DND-41 (cell line): Measurements from ENCODE around the gene CYP19A1.

Experiments used
- ATAC-seq: fragments of 200-7000 bp; cut with Tn5 transposase; 3 replicates; pipeline ENCODE4 v1.9.1; 2021; ENCODE audit warnings: low read depth; ENCODE audit not compliant: insufficient read depth
- DNase-seq: peaks from one replicate; pipeline ENCODE4 v3.0.0-alpha.2; 2020
- H2AFZ ChIP-seq: 2 replicates; pipeline ENCODE4 v1.6.0; 2012; ENCODE audit warnings: low read depth, low read length
- H3K27ac ChIP-seq: 2 replicates; pipeline ENCODE4 v1.5.1; 2012; ENCODE audit warnings: low read length, inconsistent platforms
- H3K27me3 ChIP-seq: fragments of 200-600 bp; sonication (generic); 2 replicates; pipeline ENCODE4 v1.6.0; 2012; ENCODE audit warnings: low read length, mild to moderate bottlenecking, inconsistent platforms; ENCODE audit not compliant: insufficient read depth, poor library complexity
- H3K36me3 ChIP-seq: 2 replicates; pipeline ENCODE4 v1.5.1; 2012; ENCODE audit warnings: low read length, inconsistent platforms; ENCODE audit not compliant: insufficient read depth
- H3K4me1 ChIP-seq: 2 replicates; pipeline ENCODE4 v1.5.1; 2012; ENCODE audit warnings: mild to moderate bottlenecking, low read length; ENCODE audit not compliant: insufficient read depth
- H3K4me2 ChIP-seq: 2 replicates; pipeline ENCODE4 v1.6.0; 2012; ENCODE audit warnings: mild to moderate bottlenecking, moderate library complexity, low read length, inconsistent platforms; ENCODE audit not compliant: insufficient read depth
- H3K4me3 ChIP-seq, 2 experiments: fragments of 200-600 bp in 1 of 2; shearing (Covaris generic) in 1 of 2; 2 replicates each; pipeline ENCODE4 v1.5.1; 2012 to 2016; ENCODE audit warnings: inconsistent platforms in 2 of 2, low read length in 2 of 2, mild to moderate bottlenecking in 2 of 2, low read depth in 1 of 2, moderate library complexity in 1 of 2
- H3K79me2 ChIP-seq: 2 replicates; pipeline ENCODE4 v1.6.0; 2012; ENCODE audit warnings: low read length, inconsistent platforms; ENCODE audit not compliant: insufficient read depth
- H3K9ac ChIP-seq: 2 replicates; pipeline ENCODE4 v1.6.0; 2012; ENCODE audit warnings: low read depth, mild to moderate bottlenecking, inconsistent platforms, low read length, moderate library complexity
- H3K9me3 ChIP-seq: 2 replicates; pipeline ENCODE4 v1.5.1; 2012; ENCODE audit warnings: low read length, moderate library complexity, mild to moderate bottlenecking, inconsistent platforms; ENCODE audit not compliant: insufficient read depth, severe bottlenecking
- H4K20me1 ChIP-seq: 2 replicates; pipeline ENCODE4 v1.6.0; 2012; ENCODE audit warnings: low read length; ENCODE audit not compliant: insufficient read depth
- EZH2 ChIP-seq: IDR thresholded peaks from 3 replicates; pipeline ENCODE4 v1.6.1; 2012; ENCODE audit warnings: borderline replicate concordance, low read depth, mild to moderate bottlenecking, moderate library complexity, low read length, inconsistent platforms; ENCODE audit not compliant: severe bottlenecking
- TF ChIP-seq, protein P1 (sequence below): IDR thresholded peaks from 2 replicates; pipeline ENCODE4 v1.5.1; 2012; ENCODE audit warnings: borderline replicate concordance, low read length, moderate library complexity, mild to moderate bottlenecking; ENCODE audit not compliant: poor library complexity, severe bottlenecking; ENCODE audit errors: extremely low read depth

CYP19A1 gene

DNA sequence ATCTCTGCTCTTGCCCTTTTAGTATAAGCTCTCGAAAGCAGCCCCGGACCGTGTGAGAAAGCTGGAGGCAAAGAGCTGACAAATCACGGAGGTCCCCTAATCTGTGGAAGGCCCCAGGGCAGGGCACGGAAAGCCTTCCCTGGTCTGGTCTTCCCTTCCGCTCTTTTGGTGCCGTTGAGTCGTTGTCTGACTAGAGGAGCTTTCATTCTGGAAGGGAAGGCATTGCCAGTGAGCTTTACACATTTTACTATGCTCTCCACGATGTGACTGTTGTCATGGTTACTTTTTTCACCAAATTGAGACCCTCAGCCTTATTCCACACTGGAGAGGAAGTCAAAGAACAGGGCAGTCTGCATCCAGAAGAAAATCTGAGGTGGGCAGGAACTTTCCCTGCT, 71.7 kb downstream of the CYP19A1 start:
- Histone ChIP-seq H3K9me3 (no peaks in the 10 kb centered on the region), H4K20me1 (no peaks in the 10 kb centered on the region), H3K9ac (no peak overlapping the region), H3K4me3 (no peak overlapping the region), H3K79me2 (no peaks in the 10 kb centered on the region), H3K27ac (no peak overlapping the region), H2AFZ (no peak overlapping the region), H3K4me2 (no peak overlapping the region), H3K4me1 (no peaks in the 10 kb centered on the region), H3K27me3 (peaks cover 28% of the 10 kb centered on the region), H3K36me3 (no peaks in the 10 kb centered on the region)
- ATAC-seq (no peak), DNase-seq (no peak)
- TF ChIP-seq, protein P1, sequence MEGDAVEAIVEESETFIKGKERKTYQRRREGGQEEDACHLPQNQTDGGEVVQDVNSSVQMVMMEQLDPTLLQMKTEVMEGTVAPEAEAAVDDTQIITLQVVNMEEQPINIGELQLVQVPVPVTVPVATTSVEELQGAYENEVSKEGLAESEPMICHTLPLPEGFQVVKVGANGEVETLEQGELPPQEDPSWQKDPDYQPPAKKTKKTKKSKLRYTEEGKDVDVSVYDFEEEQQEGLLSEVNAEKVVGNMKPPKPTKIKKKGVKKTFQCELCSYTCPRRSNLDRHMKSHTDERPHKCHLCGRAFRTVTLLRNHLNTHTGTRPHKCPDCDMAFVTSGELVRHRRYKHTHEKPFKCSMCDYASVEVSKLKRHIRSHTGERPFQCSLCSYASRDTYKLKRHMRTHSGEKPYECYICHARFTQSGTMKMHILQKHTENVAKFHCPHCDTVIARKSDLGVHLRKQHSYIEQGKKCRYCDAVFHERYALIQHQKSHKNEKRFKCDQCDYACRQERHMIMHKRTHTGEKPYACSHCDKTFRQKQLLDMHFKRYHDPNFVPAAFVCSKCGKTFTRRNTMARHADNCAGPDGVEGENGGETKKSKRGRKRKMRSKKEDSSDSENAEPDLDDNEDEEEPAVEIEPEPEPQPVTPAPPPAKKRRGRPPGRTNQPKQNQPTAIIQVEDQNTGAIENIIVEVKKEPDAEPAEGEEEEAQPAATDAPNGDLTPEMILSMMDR: no peak
- TF ChIP-seq EZH2: no peak

DNA sequence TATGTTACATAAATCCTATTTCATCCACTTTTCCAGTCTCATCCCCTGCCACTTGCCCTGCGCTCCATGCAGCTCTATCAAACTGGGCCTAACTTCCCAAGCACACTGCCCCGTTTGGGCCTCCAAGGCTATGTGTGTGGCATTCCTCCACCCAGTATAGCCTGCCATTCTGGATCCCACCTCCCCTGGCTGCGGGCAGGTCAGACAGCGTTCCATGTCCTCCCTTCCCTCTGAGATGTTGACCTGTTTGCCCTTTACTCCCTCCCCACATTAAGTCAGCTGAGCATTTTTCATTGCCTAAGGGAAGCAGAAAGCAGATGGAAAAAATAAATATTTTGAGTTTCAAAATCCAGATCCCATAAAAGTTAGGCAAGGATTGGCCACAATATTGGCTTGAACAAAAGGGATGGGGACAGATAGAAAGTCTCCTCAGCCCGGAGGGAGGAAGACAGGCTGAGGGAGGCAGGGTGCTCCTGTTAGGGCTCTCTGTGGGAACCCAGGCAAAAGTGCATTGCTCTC, 73.3 kb downstream of the CYP19A1 start:
- DNase-seq (no peak), ATAC-seq (no peak)
- TF ChIP-seq, protein P1: no peak
- no peak for TF ChIP-seq EZH2
- Histone ChIP-seq H3K4me3 (no peak overlapping the region), H2AFZ (no peak overlapping the region), H3K9me3 (no peaks in the 10 kb centered on the region), H3K9ac (no peak overlapping the region), H3K27me3 (peaks cover 25% of the 10 kb centered on the region), H3K27ac (no peak overlapping the region), H3K4me2 (no peak overlapping the region), H3K79me2 (no peaks in the 10 kb centered on the region), H3K4me1 (no peaks in the 10 kb centered on the region), H4K20me1 (no peaks in the 10 kb centered on the region), H3K36me3 (no peaks in the 10 kb centered on the region)

DNA sequence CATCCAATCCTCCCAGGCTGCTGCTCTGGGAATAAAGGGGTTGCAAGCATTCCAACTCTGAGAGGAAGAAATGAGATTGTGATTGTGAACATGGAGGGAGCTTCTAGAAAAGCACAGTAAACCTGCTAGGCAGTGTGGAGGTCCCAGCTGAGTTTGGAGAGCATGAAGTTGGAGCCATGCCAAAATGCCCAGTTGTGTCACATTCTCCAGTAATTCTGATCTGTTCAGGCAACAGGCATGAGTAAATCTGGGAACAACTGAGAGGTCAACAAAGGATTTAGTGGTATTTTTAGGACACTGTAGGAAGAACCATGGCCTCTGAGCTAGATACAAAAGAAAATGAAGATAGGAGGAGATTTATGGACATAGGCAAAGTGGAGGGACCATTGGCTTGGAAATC, 74.7 kb downstream of the CYP19A1 start:
- peaks cover 25% of the 10 kb centered on the region for H3K27me3 ChIP-seq
- DNase-seq (no peak), ATAC-seq (no peak)
- H3K79me2 ChIP-seq: no peaks in the 10 kb centered on the region
- H3K9ac ChIP-seq: no peak overlapping the region
- H3K36me3 ChIP-seq: no peaks in the 10 kb centered on the region
- no peaks in the 10 kb centered on the region for H3K9me3 ChIP-seq
- TF ChIP-seq, protein P1: no peak
- TF ChIP-seq EZH2: no peak
- no peak overlapping the region for H3K4me3 ChIP-seq
- no peak overlapping the region for H2AFZ ChIP-seq
- H3K4me1 ChIP-seq: no peaks in the 10 kb centered on the region
- H3K4me2 ChIP-seq: no peak overlapping the region
- no peak overlapping the region for H3K27ac ChIP-seq
- H4K20me1 ChIP-seq: no peaks in the 10 kb centered on the region

DNA sequence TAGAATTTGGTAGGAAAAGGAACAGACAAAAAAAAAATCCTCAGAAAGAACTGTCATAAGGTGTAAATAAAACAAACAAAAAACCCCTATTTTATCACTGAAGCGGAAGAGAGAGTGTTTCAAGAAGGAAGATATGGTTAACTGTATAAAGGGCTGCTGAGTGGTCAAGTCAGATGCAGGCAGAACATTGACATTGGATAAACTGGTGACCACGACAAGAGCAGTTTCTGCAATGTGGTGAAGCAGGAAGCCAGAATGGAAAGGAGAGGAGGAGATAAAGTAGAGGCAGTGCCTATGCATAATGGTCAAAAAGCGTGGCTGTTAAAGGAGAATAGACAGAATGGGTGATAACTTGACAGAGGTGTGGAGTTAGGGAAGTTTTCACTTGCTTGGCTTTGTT, 75.3 kb downstream of the CYP19A1 start:
- H2AFZ ChIP-seq: no peak overlapping the region
- H3K27me3 ChIP-seq: peaks cover 20% of the 10 kb centered on the region
- no peak overlapping the region for H3K9ac ChIP-seq
- no peaks in the 10 kb centered on the region for H4K20me1 ChIP-seq
- no peaks in the 10 kb centered on the region for H3K4me1 ChIP-seq
- H3K4me2 ChIP-seq: no peak overlapping the region
- no peak for ATAC-seq
- no peaks in the 10 kb centered on the region for H3K79me2 ChIP-seq
- no peak for DNase-seq
- no peak overlapping the region for H3K27ac ChIP-seq
- no peaks in the 10 kb centered on the region for H3K9me3 ChIP-seq
- TF ChIP-seq, protein P1: no peak
- no peak for TF ChIP-seq EZH2
- no peak overlapping the region for H3K4me3 ChIP-seq
- no peaks in the 10 kb centered on the region for H3K36me3 ChIP-seq
